Measurements from ENCODE around the gene IDH3G.

DNA sequence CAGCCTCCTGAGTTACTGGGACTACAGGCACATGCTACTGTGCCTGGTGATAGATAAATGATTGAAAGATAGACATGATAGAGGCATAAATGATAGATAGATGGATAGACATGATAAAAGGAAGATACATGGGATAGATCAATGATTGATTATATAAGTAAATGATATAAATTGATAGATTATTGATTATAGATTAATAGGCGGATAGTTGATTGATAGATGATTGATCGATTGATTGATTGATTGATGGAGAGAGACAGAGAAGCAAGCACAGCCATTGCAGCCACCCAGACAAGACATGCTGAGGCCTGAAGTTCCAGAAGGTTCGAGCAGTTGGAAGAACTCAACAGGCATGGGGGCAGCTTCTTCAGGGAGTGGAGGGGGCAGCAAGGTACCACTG lies 47.8 kb downstream of the IDH3G start:
- TF ChIP-seq, protein P1, sequence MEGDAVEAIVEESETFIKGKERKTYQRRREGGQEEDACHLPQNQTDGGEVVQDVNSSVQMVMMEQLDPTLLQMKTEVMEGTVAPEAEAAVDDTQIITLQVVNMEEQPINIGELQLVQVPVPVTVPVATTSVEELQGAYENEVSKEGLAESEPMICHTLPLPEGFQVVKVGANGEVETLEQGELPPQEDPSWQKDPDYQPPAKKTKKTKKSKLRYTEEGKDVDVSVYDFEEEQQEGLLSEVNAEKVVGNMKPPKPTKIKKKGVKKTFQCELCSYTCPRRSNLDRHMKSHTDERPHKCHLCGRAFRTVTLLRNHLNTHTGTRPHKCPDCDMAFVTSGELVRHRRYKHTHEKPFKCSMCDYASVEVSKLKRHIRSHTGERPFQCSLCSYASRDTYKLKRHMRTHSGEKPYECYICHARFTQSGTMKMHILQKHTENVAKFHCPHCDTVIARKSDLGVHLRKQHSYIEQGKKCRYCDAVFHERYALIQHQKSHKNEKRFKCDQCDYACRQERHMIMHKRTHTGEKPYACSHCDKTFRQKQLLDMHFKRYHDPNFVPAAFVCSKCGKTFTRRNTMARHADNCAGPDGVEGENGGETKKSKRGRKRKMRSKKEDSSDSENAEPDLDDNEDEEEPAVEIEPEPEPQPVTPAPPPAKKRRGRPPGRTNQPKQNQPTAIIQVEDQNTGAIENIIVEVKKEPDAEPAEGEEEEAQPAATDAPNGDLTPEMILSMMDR (IDR thresholded peaks at IDR 0.05; ENCODE audit: low read depth, low read length, poor library complexity, severe bottlenecking): no peak
- TF ChIP-seq EZH2phosphoT487 (IDR thresholded peaks at IDR 0.05; ENCODE audit: borderline replicate concordance, low read length): no peak

Measured in DOHH2 (cell line).